HL-60 (cell line): ENCODE data around the gene TTC21A.

Experiments
- DNase-seq, 2 experiments: peaks; one replicate each; pipeline ENCODE4 v3.0.0-alpha.2; 2010 to 2020; ENCODE audit warnings: low read depth in 1 of 2, low spot score in 1 of 2
- H3K27ac ChIP-seq: fragments of 250-450 bp; sonication (Bioruptor Pico); replicated peaks from 2 replicates; pipeline ENCODE4 v1.5.1; 2020; ENCODE audit warnings: mild to moderate bottlenecking, moderate library complexity
- H3K27me3 ChIP-seq: fragments of 250-450 bp; sonication (Bioruptor Pico); 2 replicates; pipeline ENCODE4 v1.5.1; 2021; ENCODE audit warnings: mild to moderate bottlenecking, moderate library complexity; ENCODE audit not compliant: insufficient read depth, poor library complexity, severe bottlenecking
- H3K4me3 ChIP-seq: replicated peaks from 2 replicates; pipeline ENCODE4 v1.5.1; 2011; ENCODE audit warnings: mild to moderate bottlenecking, control low read depth, low read length; ENCODE audit not compliant: insufficient read depth
- CTCF ChIP-seq: IDR thresholded peaks from one replicate; pipeline ENCODE4 v1.5.1; 2011; ENCODE audit warnings: low read length, control low read depth, inconsistent platforms; ENCODE audit not compliant: insufficient read depth
- GABPA ChIP-seq: IDR thresholded peaks from 2 replicates; pipeline ENCODE4 v1.6.1; 2012; ENCODE audit warnings: low read depth
- POLR2AphosphoS5 ChIP-seq: IDR thresholded peaks from 2 replicates; pipeline ENCODE4 v1.6.1; 2012; ENCODE audit warnings: low read depth
- SPI1 ChIP-seq: IDR thresholded peaks from 2 replicates; pipeline ENCODE4 v1.6.1; 2012; ENCODE audit warnings: low read depth, mild to moderate bottlenecking, borderline replicate concordance
- TF ChIP-seq, protein P1 (sequence below): IDR thresholded peaks from 2 replicates; pipeline ENCODE4 v1.6.1; 2012; ENCODE audit warnings: low read depth; ENCODE audit not compliant: insufficient replicate concordance

Gene TTC21A

DNA sequence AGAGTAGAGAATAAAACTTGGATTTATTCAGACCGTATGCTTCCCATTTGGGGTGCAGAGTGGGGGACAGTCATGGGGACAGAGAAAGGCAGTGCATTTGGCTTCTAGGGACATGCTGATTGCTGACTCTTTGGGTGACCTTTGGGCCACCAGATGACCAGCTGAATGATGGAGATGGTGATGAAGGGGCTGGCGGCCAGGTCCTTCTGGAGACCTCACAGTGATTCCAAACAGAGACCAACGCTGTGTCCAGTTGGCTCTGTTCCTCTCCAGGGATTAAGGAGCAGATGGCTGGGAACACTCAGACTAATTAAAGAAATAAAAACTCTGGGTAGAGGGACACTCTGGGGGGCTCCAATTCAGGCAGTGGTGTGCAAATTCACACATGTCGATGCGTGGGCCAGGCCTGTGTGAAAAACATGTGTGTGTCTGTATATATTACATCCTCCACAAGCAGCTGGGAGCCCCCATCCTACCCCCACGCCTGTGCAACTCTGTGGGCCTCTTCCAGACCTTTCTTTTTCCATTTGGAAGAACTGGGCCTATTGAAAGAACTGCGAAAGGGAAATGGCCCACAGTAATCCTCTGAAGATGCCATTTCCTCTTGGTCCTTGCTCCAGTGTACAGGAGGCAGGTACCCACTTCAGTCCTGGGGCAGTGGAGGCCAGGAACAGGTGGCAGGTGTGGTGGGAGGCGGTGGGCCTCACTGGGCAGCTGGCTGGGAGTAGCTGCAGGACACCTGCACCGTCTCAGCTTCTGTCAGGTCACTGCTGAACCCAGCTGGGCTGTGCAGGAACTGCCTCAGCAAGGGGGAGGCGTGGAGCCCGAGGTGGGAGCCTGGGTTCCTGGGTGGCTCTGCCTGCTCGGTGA is 76.0 kb downstream of the TTC21A start:
- no peak overlapping the region for H3K4me3 ChIP-seq
- DNase-seq = no peak
- H3K27ac ChIP-seq = no peak overlapping the region
- H3K27me3 ChIP-seq = no peaks in the 10 kb centered on the region
- TF ChIP-seq SPI1 (no peak), GABPA (no peak), POLR2AphosphoS5 (no peak), CTCF (no peak)
- TF ChIP-seq, protein P1, sequence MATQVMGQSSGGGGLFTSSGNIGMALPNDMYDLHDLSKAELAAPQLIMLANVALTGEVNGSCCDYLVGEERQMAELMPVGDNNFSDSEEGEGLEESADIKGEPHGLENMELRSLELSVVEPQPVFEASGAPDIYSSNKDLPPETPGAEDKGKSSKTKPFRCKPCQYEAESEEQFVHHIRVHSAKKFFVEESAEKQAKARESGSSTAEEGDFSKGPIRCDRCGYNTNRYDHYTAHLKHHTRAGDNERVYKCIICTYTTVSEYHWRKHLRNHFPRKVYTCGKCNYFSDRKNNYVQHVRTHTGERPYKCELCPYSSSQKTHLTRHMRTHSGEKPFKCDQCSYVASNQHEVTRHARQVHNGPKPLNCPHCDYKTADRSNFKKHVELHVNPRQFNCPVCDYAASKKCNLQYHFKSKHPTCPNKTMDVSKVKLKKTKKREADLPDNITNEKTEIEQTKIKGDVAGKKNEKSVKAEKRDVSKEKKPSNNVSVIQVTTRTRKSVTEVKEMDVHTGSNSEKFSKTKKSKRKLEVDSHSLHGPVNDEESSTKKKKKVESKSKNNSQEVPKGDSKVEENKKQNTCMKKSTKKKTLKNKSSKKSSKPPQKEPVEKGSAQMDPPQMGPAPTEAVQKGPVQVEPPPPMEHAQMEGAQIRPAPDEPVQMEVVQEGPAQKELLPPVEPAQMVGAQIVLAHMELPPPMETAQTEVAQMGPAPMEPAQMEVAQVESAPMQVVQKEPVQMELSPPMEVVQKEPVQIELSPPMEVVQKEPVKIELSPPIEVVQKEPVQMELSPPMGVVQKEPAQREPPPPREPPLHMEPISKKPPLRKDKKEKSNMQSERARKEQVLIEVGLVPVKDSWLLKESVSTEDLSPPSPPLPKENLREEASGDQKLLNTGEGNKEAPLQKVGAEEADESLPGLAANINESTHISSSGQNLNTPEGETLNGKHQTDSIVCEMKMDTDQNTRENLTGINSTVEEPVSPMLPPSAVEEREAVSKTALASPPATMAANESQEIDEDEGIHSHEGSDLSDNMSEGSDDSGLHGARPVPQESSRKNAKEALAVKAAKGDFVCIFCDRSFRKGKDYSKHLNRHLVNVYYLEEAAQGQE = no peak

GRCh38 chr3:39184081-39184967 is 76.8 kb downstream of the TTC21A start:
- no peak for TF ChIP-seq GABPA
- no peak for DNase-seq
- no peaks in the 10 kb centered on the region for H3K27me3 ChIP-seq

GRCh38 chr3:39184968-39185285 is 77.4 kb downstream of the TTC21A start:
- no peak for DNase-seq
- Histone ChIP-seq H3K27me3 (no peaks in the 10 kb centered on the region), H3K27ac (no peak overlapping the region), H3K4me3 (no peak overlapping the region)
- no peak for TF ChIP-seq GABPA
- TF ChIP-seq CTCF = no peak
- TF ChIP-seq, protein P1 = no peak
- no peak for TF ChIP-seq SPI1
- TF ChIP-seq POLR2AphosphoS5 = no peak

More at GRCh38 chr3:39184081-39184967, 76.8 kb downstream of the TTC21A start:
- no peak overlapping the region for H3K4me3 ChIP-seq
- no peak overlapping the region for H3K27ac ChIP-seq

DNA sequence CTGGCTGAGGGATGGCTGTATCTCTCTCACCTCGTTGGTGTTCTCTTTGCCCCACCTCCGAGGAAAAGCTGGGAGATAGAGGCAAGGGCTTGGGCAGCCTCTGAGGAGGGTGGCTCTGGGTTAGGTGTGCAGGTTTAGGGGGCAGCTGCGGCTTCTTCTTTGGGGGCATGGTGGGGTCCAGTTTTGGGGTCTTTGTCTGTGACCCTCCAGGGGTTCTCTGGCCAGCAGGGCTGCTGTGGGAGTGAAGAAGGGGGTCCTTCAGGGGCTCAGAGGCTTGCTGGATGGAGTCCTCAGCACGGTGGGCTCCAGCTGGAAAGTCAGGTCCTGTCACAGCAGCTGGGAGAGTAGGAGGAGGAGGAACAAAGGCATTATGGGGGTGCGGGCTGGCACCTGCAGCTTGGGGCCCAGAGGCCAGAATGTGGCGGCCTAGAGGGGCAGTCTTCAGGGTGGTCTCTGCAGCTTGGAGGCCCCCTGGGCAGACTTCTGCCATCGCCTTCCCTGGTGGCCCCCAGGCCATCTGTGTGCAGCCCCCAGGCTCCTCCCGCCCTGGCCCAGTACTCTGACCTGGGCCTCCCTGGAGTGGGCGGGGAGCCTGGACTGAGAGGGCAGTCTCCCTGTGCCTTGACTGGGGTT is 78.0 kb downstream of the TTC21A start:
- TF ChIP-seq CTCF (no peak), GABPA (no peak), SPI1 (no peak), POLR2AphosphoS5 (no peak)
- TF ChIP-seq, protein P1 = no peak
- Histone ChIP-seq H3K27ac (no peak overlapping the region), H3K4me3 (no peak overlapping the region), H3K27me3 (no peaks in the 10 kb centered on the region)
- no peak for DNase-seq
